Spinal cord (tissue), 10 donors: ENCODE measurements around the gene GRB14. TPM values are rescaled to one million over a fixed set of nuclear protein-coding genes. Genes with fewer than 3 reads are reported as not detected.

Experiments used
- DNase-seq, 6 donors: peaks; one replicate each; pipeline versions ENCODE4 v3.0.0 to v3.0.0-alpha.2; 2013 to 2015; ENCODE audit warnings: low spot score in 6 of 6, low read depth in 4 of 6
- H3K27ac ChIP-seq: one replicate; pipeline ENCODE4 v1.5.1; 2013; ENCODE audit warnings: low read depth, low read length, control low read depth
- H3K27me3 ChIP-seq: one replicate; pipeline ENCODE4 v1.6.1; 2013; ENCODE audit warnings: low read length; ENCODE audit not compliant: control insufficient read depth, insufficient read depth
- H3K36me3 ChIP-seq: one replicate; pipeline ENCODE4 v1.6.1; 2013; ENCODE audit warnings: low read length; ENCODE audit not compliant: control insufficient read depth, insufficient read depth
- H3K4me1 ChIP-seq: one replicate; pipeline ENCODE4 v1.6.1; 2013; ENCODE audit warnings: low read length; ENCODE audit not compliant: control insufficient read depth, insufficient read depth
- H3K4me3 ChIP-seq: one replicate; pipeline ENCODE4 v1.5.1; 2013; ENCODE audit warnings: low read depth, low read length, control low read depth
- H3K9me3 ChIP-seq: one replicate; pipeline ENCODE4 v1.6.1; 2013; ENCODE audit warnings: low read length; ENCODE audit not compliant: control insufficient read depth, insufficient read depth
- WGBS: methylation state at CpG from one replicate; pipeline ENCODE4 v1.1.5; 2013; ENCODE audit warnings: missing lambda C conversion rate; ENCODE audit not compliant: insufficient coverage; 5-methylcytosine and 5-hydroxymethylcytosine counted together
- polyA plus RNA-seq, 2 donors: library from polyadenylated mRNA; unstranded; fragments of 120-200 nt; gene quantifications; one replicate each; pipeline ENCODE4 v1.2.1, GENCODE V29; 2013; ENCODE audit not compliant: insufficient read length in 2 of 2
- total RNA-seq, 2 donors: library from RNA; depleted of rRNA in 1 of 2; stranded (reverse); fragments of 120-200 nt in 1 of 2; fragments of >200 nt in 1 of 2; gene quantifications; one replicate each; pipeline versions ENCODE4 v1.2.3 to v1.2.4, GENCODE V29; 2013 to 2014
- donor health status: healthy.

Gene GRB14
- total and polyA plus RNA-seq, 4 donors: 11.3 to 31.5 (median 16.5) TPM

GRCh38 chr2:164621764-164622105 is 453 bp upstream of the GRB14 start:
- Histone ChIP-seq H3K36me3 (no peaks in the 10 kb centered on the region), H3K4me3 (peak overlapping the region; percentile 33), H3K9me3 (no peaks in the 10 kb centered on the region), H3K4me1 (peaks cover 4% of the 10 kb centered on the region), H3K27me3 (peaks cover 5% of the 10 kb centered on the region), H3K27ac (no peak overlapping the region)
- DNase-seq: peak in 2 of 6 donors; percentile 6 to 30
- WGBS: under 1% methylated on average over 10 of the region's 13 CpGs

GRCh38 chr2:164620457-164620856 is 825 bp downstream of the GRB14 start:
- DNase-seq: peak in 2 of 6 donors; percentile 9 to 63
- Histone ChIP-seq H3K4me1 (peaks cover 4% of the 10 kb centered on the region), H3K36me3 (no peaks in the 10 kb centered on the region), H3K27me3 (peaks cover 5% of the 10 kb centered on the region), H3K27ac (no peak overlapping the region), H3K4me3 (peak overlapping the region; percentile 49), H3K9me3 (no peaks in the 10 kb centered on the region)
- WGBS: 0% methylated on average over 1 of the region's 7 CpGs

GRCh38 chr2:164617466-164617865 is 3.8 kb downstream of the GRB14 start:
- peaks cover 4% of the 10 kb centered on the region for H3K4me1 ChIP-seq
- 73% methylated on average over 1 of the region's 2 CpGs for WGBS
- no peaks in the 10 kb centered on the region for H3K9me3 ChIP-seq
- H3K36me3 ChIP-seq: no peaks in the 10 kb centered on the region
- DNase-seq: no peak
- H3K27me3 ChIP-seq: peaks cover 4% of the 10 kb centered on the region
- H3K27ac ChIP-seq: no peak overlapping the region
- no peak overlapping the region for H3K4me3 ChIP-seq

- WGBS: 71% methylated on average over 1 of the region's 1 CpG
- DNase-seq: no peak
- Histone ChIP-seq H3K4me3 (no peak overlapping the region), H3K4me1 (no peaks in the 10 kb centered on the region), H3K27me3 (no peaks in the 10 kb centered on the region), H3K36me3 (no peaks in the 10 kb centered on the region), H3K9me3 (no peaks in the 10 kb centered on the region), H3K27ac (no peak overlapping the region)
Observed at GRCh38 chr2:164613321-164613982, 7.8 kb downstream of the GRB14 start.

GRCh38 chr2:164609790-164610189 is 11.5 kb downstream of the GRB14 start:
- WGBS: no CpG with 5 or more reads among the region's 1 CpG
- Histone ChIP-seq H3K27me3 (no peaks in the 10 kb centered on the region), H3K36me3 (no peaks in the 10 kb centered on the region), H3K9me3 (no peaks in the 10 kb centered on the region), H3K27ac (no peak overlapping the region), H3K4me3 (no peak overlapping the region), H3K4me1 (no peaks in the 10 kb centered on the region)
- no peak for DNase-seq

- no peaks in the 10 kb centered on the region for H3K36me3 ChIP-seq
- H3K4me3 ChIP-seq: no peak overlapping the region
- H3K9me3 ChIP-seq: no peaks in the 10 kb centered on the region
- H3K27me3 ChIP-seq: no peaks in the 10 kb centered on the region
- H3K4me1 ChIP-seq: no peaks in the 10 kb centered on the region
- WGBS: no CpG with 5 or more reads among the region's 2 CpGs
- H3K27ac ChIP-seq: no peak overlapping the region
- DNase-seq: peak in 2 of 6 donors; percentile 25 to 59
Observed at GRCh38 chr2:164606557-164606956, 14.7 kb downstream of the GRB14 start.

GRCh38 chr2:164605295-164605694 is 16.0 kb downstream of the GRB14 start:
- no peak for DNase-seq
- H3K27ac ChIP-seq: no peak overlapping the region
- H3K27me3 ChIP-seq: no peaks in the 10 kb centered on the region
- no peaks in the 10 kb centered on the region for H3K9me3 ChIP-seq
- no CpG with 5 or more reads among the region's 2 CpGs for WGBS
- no peaks in the 10 kb centered on the region for H3K36me3 ChIP-seq
- no peaks in the 10 kb centered on the region for H3K4me1 ChIP-seq
- H3K4me3 ChIP-seq: no peak overlapping the region

- H3K4me3 ChIP-seq: no peak overlapping the region
- no peaks in the 10 kb centered on the region for H3K27me3 ChIP-seq
- peak in 1 of 6 donors; percentile 15 for DNase-seq
- no peaks in the 10 kb centered on the region for H3K4me1 ChIP-seq
- H3K9me3 ChIP-seq: no peaks in the 10 kb centered on the region
- no peak overlapping the region for H3K27ac ChIP-seq
- WGBS: 43% methylated on average over 1 of the region's 1 CpG
- no peaks in the 10 kb centered on the region for H3K36me3 ChIP-seq
Observed at GRCh38 chr2:164600763-164601162, 20.5 kb downstream of the GRB14 start.

- no CpG with 5 or more reads among the region's 3 CpGs for WGBS
- H3K36me3 ChIP-seq: no peaks in the 10 kb centered on the region
- DNase-seq: peak in 1 of 6 donors; percentile 9
- no peaks in the 10 kb centered on the region for H3K27me3 ChIP-seq
- no peaks in the 10 kb centered on the region for H3K9me3 ChIP-seq
- H3K4me1 ChIP-seq: no peaks in the 10 kb centered on the region
- H3K4me3 ChIP-seq: no peak overlapping the region
- H3K27ac ChIP-seq: no peak overlapping the region
Observed at GRCh38 chr2:164599954-164600589, 21.2 kb downstream of the GRB14 start.

GRCh38 chr2:164597983-164598382 is 23.3 kb downstream of the GRB14 start:
- H3K36me3 ChIP-seq: no peaks in the 10 kb centered on the region
- H3K27me3 ChIP-seq: no peaks in the 10 kb centered on the region
- no peaks in the 10 kb centered on the region for H3K9me3 ChIP-seq
- WGBS: no CpG with 5 or more reads among the region's 2 CpGs
- H3K4me3 ChIP-seq: no peak overlapping the region
- DNase-seq: no peak
- H3K27ac ChIP-seq: no peak overlapping the region
- H3K4me1 ChIP-seq: no peaks in the 10 kb centered on the region
